ENCODE data around the gene ADAMTSL1. TPM values are rescaled to one million over a fixed set of nuclear protein-coding genes. Genes with fewer than 3 reads are reported as not detected.

The ADAMTSL1 gene
- total RNA-seq, 2 experiments from 2014 or later = not detected

- no peaks in the 10 kb centered on the region for H3K4me1 ChIP-seq (ENCODE audit: insufficient read depth, low read length, poor library complexity, severe bottlenecking)
- TF ChIP-seq EZH2phosphoT487 (IDR thresholded peaks at IDR 0.05; ENCODE audit: borderline replicate concordance, low read depth, low read length) = no peak
- no peak for TF ChIP-seq CTCF (conservative IDR thresholded peaks at IDR 0.05; ENCODE audit: low read length)
- intact Hi-C loops (cut with micrococcal nuclease; ENCODE audit: unreplicated experiment) = no loop called here
- H3K9me2 ChIP-seq (ENCODE audit: insufficient read depth, low read length) = no peaks in the 10 kb centered on the region
- POLR2A ChIA-PET = no interaction called here
- DNase-seq (ENCODE audit: low spot score) = no peak
- no peak overlapping the region for H3K4me2 ChIP-seq (ENCODE audit: low read length)
- no peak overlapping the region for H3K4me3 ChIP-seq (ENCODE audit: low read depth, low read length, poor library complexity, severe bottlenecking)
- CTCF ChIA-PET (ENCODE audit: unreplicated experiment) = no interaction called here
- no peaks in the 10 kb centered on the region for H4K20me1 ChIP-seq (ENCODE audit: insufficient read depth, low read length)
- no peak overlapping the region for H2AFZ ChIP-seq (ENCODE audit: low read length)
- no TSS peak for BruUV-seq (replicated peaks)
- no peaks in the 10 kb centered on the region for H3K9me3 ChIP-seq (ENCODE audit: low read length)
- no peaks in the 10 kb centered on the region for H3K36me3 ChIP-seq (ENCODE audit: insufficient read depth, low read length)
- H3K27ac ChIP-seq (ENCODE audit: low read depth, low read length, poor library complexity, severe bottlenecking) = no peak overlapping the region
- H3K79me2 ChIP-seq (ENCODE audit: insufficient read depth, low read depth, low read length) = no peaks in the 10 kb centered on the region
Observed at GRCh38 chr9:18579536-18579935, 105.6 kb downstream of the ADAMTSL1 start.

- H2AFZ ChIP-seq (ENCODE audit: low read length) = no peak overlapping the region
- TF ChIP-seq CTCF (conservative IDR thresholded peaks at IDR 0.05; ENCODE audit: low read length) (no peak), EZH2phosphoT487 (IDR thresholded peaks at IDR 0.05; ENCODE audit: borderline replicate concordance, low read depth, low read length) (no peak)
- H3K9me3 ChIP-seq (ENCODE audit: low read length) = no peaks in the 10 kb centered on the region
- DNase-seq (ENCODE audit: low spot score) = no peak
- POLR2A ChIA-PET = no interaction called here
- H3K4me2 ChIP-seq (ENCODE audit: low read length) = no peak overlapping the region
- CTCF ChIA-PET (ENCODE audit: unreplicated experiment) = no interaction called here
- H3K4me3 ChIP-seq (ENCODE audit: low read depth, low read length, poor library complexity, severe bottlenecking) = no peak overlapping the region
- no peaks in the 10 kb centered on the region for H3K4me1 ChIP-seq (ENCODE audit: insufficient read depth, low read length, poor library complexity, severe bottlenecking)
- no peaks in the 10 kb centered on the region for H3K9me2 ChIP-seq (ENCODE audit: insufficient read depth, low read length)
- BruUV-seq (replicated peaks) = no TSS peak
- intact Hi-C loops (cut with micrococcal nuclease; ENCODE audit: unreplicated experiment) = no loop called here
- H4K20me1 ChIP-seq (ENCODE audit: insufficient read depth, low read length) = no peaks in the 10 kb centered on the region
- H3K36me3 ChIP-seq (ENCODE audit: insufficient read depth, low read length) = no peaks in the 10 kb centered on the region
- H3K27ac ChIP-seq (ENCODE audit: low read depth, low read length, poor library complexity, severe bottlenecking) = no peak overlapping the region
- H3K79me2 ChIP-seq (ENCODE audit: insufficient read depth, low read depth, low read length) = no peaks in the 10 kb centered on the region
Observed at GRCh38 chr9:18580151-18580550, 106.2 kb downstream of the ADAMTSL1 start.

GRCh38 chr9:18585996-18586395 is 112.0 kb downstream of the ADAMTSL1 start:
- TF ChIP-seq CTCF (conservative IDR thresholded peaks at IDR 0.05; ENCODE audit: low read length) = no peak
- TF ChIP-seq EZH2phosphoT487 (IDR thresholded peaks at IDR 0.05; ENCODE audit: borderline replicate concordance, low read depth, low read length) = no peak
- no peak overlapping the region for H3K4me3 ChIP-seq (ENCODE audit: low read depth, low read length, poor library complexity, severe bottlenecking)
- no peaks in the 10 kb centered on the region for H3K9me2 ChIP-seq (ENCODE audit: insufficient read depth, low read length)
- H3K4me1 ChIP-seq (ENCODE audit: insufficient read depth, low read length, poor library complexity, severe bottlenecking) = no peaks in the 10 kb centered on the region
- H3K27ac ChIP-seq (ENCODE audit: low read depth, low read length, poor library complexity, severe bottlenecking) = no peak overlapping the region
- CTCF ChIA-PET (ENCODE audit: unreplicated experiment) = no interaction called here
- BruUV-seq (replicated peaks) = no TSS peak
- DNase-seq (ENCODE audit: low spot score) = no peak
- H3K9me3 ChIP-seq (ENCODE audit: low read length) = no peaks in the 10 kb centered on the region
- no peak overlapping the region for H2AFZ ChIP-seq (ENCODE audit: low read length)
- intact Hi-C loops (cut with micrococcal nuclease; ENCODE audit: unreplicated experiment) = no loop called here
- H3K36me3 ChIP-seq (ENCODE audit: insufficient read depth, low read length) = no peaks in the 10 kb centered on the region
- no peaks in the 10 kb centered on the region for H4K20me1 ChIP-seq (ENCODE audit: insufficient read depth, low read length)
- no peak overlapping the region for H3K4me2 ChIP-seq (ENCODE audit: low read length)
- POLR2A ChIA-PET = no interaction called here
- no peaks in the 10 kb centered on the region for H3K79me2 ChIP-seq (ENCODE audit: insufficient read depth, low read depth, low read length)
